Neuron (in vitro differentiated cells): ENCODE data around the gene PRPH.
"Not testable (repeated sequence)": the region's sequence is repeated elsewhere in the genome, so short reads cannot be mapped to it uniquely, and the experiment has no call there.

Experiments used
- H2AFZ ChIP-seq: one replicate; pipeline ENCODE4 v1.6.1; 2013; ENCODE audit warnings: low read depth, mild to moderate bottlenecking, inconsistent platforms, low read length, moderate library complexity
- H3K27me3 ChIP-seq: one replicate; pipeline ENCODE4 v1.6.1; 2013; ENCODE audit warnings: low read length; ENCODE audit not compliant: insufficient read depth
- H3K36me3 ChIP-seq: one replicate; pipeline ENCODE4 v1.6.1; 2013; ENCODE audit warnings: low read length; ENCODE audit not compliant: insufficient read depth
- H3K4me1 ChIP-seq: one replicate; pipeline ENCODE4 v1.6.1; 2013; ENCODE audit warnings: low read length; ENCODE audit not compliant: insufficient read depth
- H3K4me3 ChIP-seq: 2 replicates; pipeline ENCODE4 v1.5.1; 2013; ENCODE audit warnings: mild to moderate bottlenecking, low read length, moderate library complexity
- H3K9me3 ChIP-seq: one replicate; pipeline ENCODE4 v1.6.1; 2013; ENCODE audit warnings: low read length

The PRPH gene

DNA sequence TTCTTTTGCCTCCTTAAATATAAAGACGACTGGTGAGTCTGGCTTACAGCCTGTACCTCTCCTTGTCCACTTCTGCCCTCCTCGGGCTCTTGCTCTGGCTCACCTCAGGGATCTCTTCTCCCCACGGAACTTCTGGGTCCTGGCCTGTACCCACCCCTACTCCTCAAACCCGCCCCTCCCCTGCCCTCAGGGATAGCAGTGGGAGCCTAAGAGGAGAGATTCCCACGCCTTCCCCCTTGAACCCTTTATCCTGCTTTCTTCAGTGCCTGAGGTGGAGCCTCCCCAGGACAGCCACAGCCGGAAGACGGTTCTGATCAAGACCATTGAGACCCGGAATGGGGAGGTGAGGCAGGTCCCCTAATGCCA, 2.7 kb downstream of the PRPH start:
- Histone ChIP-seq H3K27me3 (peaks cover 62% of the 10 kb centered on the region), H3K36me3 (no peaks in the 10 kb centered on the region), H3K4me3 (no peak overlapping the region), H3K4me1 (peaks cover 21% of the 10 kb centered on the region), H3K9me3 (peaks cover 5% of the 10 kb centered on the region), H2AFZ (no peak overlapping the region)

DNA sequence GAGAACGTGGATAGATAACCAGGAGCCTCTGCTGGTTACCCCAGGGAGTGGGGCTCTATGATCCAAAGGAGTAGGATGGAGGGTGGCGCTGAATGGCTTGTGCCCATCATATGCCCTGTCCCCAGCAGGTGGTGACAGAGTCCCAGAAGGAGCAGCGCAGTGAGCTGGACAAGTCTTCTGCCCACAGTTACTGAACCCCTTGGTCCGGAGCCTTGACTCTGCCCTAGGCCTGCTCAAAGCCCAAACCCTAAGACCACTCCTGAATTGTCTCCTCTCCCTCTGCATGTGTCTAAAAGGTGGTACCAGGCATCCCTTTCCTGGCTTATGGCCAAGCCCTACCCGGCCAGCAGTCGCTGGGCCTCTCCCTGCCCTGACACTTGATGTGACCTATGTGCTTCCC, 3.2 kb downstream of the PRPH start:
- Histone ChIP-seq H3K4me3 (no peak overlapping the region), H3K27me3 (peaks cover 60% of the 10 kb centered on the region), H3K36me3 (no peaks in the 10 kb centered on the region), H2AFZ (no peak overlapping the region), H3K4me1 (peaks cover 17% of the 10 kb centered on the region), H3K9me3 (peaks cover 5% of the 10 kb centered on the region)

DNA sequence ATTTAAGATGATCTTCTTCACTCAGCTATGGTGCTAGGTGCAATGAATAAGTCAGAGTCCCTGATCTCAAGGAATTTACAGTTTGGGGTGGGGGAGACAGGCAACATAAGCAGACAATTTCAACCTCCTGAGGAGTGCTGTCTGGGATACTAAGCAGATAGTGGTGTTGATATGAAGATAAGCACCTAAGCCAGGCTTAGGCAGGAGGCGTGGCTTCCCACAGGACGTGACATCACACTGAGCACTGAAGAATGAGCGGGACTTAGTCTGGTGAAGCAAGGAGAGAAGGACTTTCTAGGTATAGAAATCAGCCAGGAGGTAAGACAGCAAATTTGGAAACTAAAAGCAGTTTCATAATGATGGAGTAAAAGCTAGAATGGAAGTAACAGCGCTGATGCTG, 6.8 kb downstream of the PRPH start:
- Histone ChIP-seq H2AFZ (no peak overlapping the region), H3K36me3 (no peaks in the 10 kb centered on the region), H3K27me3 (peaks cover 30% of the 10 kb centered on the region), H3K9me3 (no peaks in the 10 kb centered on the region), H3K4me1 (peaks cover 6% of the 10 kb centered on the region), H3K4me3 (no peak overlapping the region)

DNA sequence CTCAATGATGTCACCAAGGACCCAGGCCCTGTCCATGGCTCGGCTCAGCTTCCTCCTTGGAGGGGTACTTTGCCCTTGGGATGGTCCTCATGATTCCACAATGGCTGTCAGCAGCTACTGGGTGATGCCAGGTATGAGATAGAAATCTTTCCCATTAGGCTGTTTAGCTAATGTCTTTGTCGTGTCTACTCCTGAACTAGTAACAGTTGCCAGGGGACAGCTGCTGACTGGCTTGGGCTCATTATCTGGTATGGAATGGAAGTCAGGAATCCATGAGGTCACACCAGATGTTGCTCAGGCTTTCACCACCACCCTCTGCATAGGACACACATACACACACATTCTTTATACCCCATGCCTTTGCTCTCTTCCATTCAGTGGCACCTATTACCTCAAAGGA, 9.2 kb downstream of the PRPH start:
- Histone ChIP-seq H3K4me3 (no peak overlapping the region), H3K36me3 (no peaks in the 10 kb centered on the region), H2AFZ (no peak overlapping the region), H3K9me3 (no peaks in the 10 kb centered on the region), H3K27me3 (peaks cover 12% of the 10 kb centered on the region), H3K4me1 (no peaks in the 10 kb centered on the region)

DNA sequence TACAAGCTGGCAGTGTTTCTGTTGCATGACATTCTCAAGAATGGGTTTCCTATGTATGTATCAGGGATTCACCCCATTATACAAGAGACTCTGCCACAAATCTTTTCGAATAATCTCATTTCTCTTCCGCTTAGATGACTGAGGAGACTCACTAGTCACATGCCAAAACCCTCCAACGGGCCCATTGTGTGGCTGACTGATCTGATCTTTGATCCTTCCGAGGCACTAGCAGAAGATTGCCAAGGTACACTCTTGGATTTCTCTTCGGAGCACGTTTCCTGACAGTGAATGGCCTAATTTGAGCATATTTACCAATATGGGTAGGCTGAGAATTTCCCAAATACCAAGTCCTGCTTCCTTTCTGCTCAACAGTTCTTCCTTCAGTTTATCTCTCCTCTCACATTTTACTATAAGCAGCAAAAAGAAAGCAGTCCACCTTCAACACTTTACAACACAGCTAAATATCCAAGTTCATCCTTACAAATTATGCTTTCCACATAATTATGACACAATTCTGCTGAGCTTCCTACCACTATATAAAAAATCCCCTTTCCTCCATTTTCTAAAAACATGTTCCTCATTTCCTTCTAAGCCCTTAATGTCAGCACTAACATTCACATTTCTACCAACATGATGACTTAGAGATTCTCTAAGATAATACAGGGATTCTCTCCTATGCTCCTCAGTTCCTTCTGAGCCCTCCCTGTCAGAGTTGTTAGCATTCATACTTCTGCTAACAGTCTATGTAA, 11.0 kb downstream of the PRPH start:
- H2AFZ ChIP-seq = no peak overlapping the region
- H3K36me3 ChIP-seq = no peaks in the 10 kb centered on the region
- no peaks in the 10 kb centered on the region for H3K4me1 ChIP-seq
- peaks cover 12% of the 10 kb centered on the region for H3K27me3 ChIP-seq
- H3K9me3 ChIP-seq = no peaks in the 10 kb centered on the region
- no peak overlapping the region for H3K4me3 ChIP-seq

DNA sequence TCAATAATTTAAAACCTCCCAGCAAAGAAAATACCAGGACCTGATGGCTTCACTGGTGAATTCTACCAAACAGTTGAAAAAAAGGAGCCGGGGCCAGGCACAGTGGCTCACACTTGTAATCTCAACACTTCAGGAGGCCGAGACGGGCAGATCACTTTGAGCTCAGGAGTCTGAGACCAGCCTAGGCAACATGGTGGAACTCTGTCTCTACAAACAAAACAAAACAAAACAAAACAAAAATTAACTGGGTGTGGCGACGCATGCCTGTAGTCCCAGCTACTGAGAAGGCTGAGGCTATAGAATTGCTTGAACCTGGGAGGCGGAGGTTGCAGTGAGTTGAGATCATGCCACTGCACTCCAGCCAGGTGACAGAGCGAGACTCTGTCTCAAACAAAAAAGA, 14.4 kb downstream of the PRPH start:
- Histone ChIP-seq H3K9me3 (no peaks in the 10 kb centered on the region), H3K4me3 (no peak overlapping the region), H3K4me1 (no peaks in the 10 kb centered on the region), H3K36me3 (no peaks in the 10 kb centered on the region), H3K27me3 (peaks cover 11% of the 10 kb centered on the region), H2AFZ (no peak overlapping the region)

DNA sequence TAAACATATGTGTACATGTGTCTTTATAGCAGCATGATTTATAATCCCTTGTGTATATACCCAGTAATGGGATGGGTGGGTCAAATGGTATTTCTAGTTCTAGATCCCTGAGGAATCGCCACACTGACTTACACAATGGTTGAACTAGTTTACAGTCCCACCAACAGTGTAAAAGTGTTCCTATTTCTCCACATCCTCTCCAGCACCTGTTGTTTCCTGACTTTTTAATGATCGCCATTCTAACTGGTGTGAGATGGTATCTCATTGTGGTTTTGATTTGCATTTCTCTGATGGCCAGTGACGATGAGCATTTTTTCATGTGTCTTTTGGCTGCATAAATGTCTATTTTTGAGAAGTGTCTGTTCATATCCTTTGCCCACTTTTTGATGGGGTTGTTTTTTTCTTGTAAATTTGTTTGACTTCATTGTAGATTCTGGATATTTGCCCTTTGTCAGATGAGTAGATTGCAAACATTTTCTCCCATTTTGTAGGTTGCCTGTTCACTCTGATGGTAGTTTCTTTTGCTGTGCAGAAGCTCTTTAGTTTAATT, 15.6 kb downstream of the PRPH start:
- peaks cover 11% of the 10 kb centered on the region for H3K27me3 ChIP-seq
- not testable (repeated sequence) for H3K9me3 ChIP-seq, H3K4me3 ChIP-seq, H3K4me1 ChIP-seq, H2AFZ ChIP-seq, H3K36me3 ChIP-seq

DNA sequence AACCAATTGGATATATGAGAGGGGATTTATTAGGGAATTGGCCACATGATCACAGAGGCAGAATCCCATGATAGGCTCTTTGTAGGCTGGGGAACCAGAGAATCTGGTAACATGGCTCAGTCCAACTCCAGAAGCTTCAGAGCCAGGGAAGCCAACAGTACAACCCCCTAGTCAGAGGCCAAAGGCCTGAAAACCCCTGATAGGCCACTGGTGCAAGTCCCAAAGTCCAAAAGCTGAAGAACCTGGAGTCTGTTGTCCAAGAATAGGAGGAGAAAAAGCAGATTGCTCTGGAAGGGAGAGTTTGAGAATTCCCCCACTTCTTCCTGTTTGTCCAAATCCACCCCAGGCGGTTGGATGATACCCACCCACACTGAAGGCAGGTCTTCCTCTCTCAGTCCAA, 19.9 kb downstream of the PRPH start:
- H2AFZ ChIP-seq = no peak overlapping the region
- no peaks in the 10 kb centered on the region for H3K36me3 ChIP-seq
- H3K4me1 ChIP-seq = no peaks in the 10 kb centered on the region
- H3K4me3 ChIP-seq = no peak overlapping the region
- H3K27me3 ChIP-seq = peaks cover 2% of the 10 kb centered on the region
- H3K9me3 ChIP-seq = no peaks in the 10 kb centered on the region

DNA sequence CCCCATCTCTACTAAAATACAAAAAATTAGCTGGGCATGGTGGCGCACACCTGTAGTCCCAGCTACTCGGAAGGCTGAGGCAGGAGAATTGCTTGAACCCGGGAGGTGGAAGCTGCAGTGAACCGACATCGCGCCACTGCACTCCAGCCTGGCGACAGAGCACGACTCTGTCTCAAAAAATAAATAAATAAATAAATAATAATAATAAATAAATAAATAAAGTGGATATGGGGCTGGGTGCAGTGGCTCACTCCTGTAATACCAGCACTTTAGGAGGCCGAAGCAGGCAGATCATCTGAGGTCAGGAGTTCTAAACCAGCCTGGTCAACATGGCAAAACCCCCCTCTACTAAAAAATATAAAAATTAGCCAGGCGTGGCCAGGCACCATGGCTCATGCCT, 22.2 kb downstream of the PRPH start:
- not testable (repeated sequence) for H3K9me3 ChIP-seq, H3K27me3 ChIP-seq, H3K4me3 ChIP-seq, H2AFZ ChIP-seq, H3K4me1 ChIP-seq, H3K36me3 ChIP-seq

DNA sequence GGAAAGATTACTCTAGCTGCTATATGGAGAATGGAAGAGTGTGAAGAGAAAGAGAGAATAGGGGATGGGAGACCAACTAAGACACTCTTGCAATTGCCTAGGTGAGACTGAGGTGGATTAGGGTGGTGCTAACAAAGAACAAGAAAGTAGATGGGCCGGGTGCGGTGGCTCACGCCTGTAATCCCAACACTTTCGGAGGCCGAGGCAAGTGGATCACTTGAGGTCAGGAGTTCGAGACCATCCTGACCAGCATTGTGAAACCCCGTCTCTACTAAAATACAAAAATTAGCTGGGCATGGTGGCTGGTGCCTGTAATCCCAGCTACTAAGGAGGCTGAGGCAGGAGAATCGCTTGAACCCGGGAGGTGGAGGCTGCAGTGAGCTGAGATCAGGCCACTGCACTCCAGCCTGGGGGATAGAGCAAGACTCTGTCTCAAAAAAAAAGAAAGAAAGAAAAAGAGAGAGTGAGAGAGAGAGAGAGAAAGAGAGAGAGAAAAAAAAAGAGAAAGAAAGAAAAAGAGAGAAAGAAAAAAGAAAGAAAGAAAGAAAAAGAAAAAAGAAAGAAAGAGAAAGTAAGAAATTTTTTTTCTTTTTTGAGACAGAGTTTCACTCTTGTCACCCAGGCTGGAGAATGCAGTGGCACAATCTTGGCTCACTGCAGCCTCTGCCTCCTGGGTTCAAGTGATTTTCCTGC, 25.6 kb downstream of the PRPH start:
- not testable (repeated sequence) for H2AFZ ChIP-seq, H3K27me3 ChIP-seq, H3K36me3 ChIP-seq, H3K4me3 ChIP-seq, H3K9me3 ChIP-seq
- H3K4me1 ChIP-seq = peaks cover 13% of the 10 kb centered on the region

DNA sequence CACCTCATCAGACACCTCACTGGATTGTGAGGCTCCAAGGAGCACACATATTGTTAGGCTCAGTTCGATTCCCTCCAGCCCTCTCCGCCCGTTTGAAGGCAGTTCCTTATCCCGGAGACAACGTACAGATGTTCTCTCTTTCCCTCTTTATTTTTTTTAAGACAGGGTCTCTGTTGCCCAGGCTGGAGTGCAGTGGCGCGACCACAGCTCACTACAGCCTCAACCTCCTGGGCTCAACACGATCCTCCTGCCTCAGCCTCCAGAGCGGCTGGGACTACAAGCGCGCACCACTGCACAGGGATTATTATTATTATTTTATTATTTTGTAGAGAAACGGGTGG, 27.4 kb downstream of the PRPH start:
- Histone ChIP-seq H3K9me3 (no peaks in the 10 kb centered on the region), H3K4me3 (peak overlapping the region; percentile 96), H2AFZ (peak overlapping the region; percentile 95), H3K27me3 (no peaks in the 10 kb centered on the region), H3K4me1 (peaks cover 13% of the 10 kb centered on the region), H3K36me3 (peaks cover 12% of the 10 kb centered on the region)

DNA sequence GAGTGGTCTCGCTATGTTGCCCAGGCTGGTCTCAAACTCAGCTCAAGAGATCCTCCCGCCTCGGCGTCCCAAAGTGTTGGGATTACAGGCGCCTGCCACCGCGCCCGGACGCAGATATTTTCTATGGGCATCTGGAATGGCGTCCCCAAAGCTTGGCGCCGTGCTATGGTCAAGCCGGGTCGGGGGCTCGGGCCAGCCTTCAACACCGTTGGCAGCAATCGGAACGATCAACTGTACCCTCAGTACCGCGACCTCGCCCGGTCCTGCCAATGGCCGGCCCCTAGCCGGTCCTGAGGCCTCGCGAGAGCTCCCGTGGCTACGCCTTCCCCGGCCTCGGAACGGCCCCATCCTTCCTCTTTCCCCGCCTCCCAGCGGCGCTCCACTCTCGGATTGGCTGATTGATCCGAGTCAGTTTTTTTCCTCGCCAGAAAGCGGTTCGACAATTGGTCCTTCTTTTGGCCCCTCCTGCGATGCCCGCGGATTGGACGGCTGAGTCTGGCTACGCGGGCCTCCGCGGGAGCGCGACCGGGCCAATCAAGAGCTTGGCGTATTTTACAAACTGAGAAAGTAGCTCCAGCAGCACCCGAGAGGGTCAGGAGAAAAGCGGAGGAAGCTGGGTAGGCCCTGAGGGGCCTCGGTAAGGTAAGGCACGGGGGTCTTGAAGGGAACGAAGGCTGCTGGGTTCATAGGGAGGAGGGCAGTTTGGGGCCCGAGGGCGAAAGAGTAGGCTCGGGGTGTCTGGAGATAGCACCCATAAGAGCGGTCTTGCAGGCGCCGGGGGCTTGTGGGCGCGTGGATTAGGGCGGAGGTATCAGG, 28.0 kb downstream of the PRPH start, which contains the start of gene TROAP:
Gene TROAP (plus strand): TSS at position 548 of the 816 bp plus-strand sequence. CDS start 354 bp downstream, outside the sequence.
- no peaks in the 10 kb centered on the region for H3K9me3 ChIP-seq
- peaks cover 16% of the 10 kb centered on the region for H3K36me3 ChIP-seq
- H3K4me1 ChIP-seq = peaks cover 13% of the 10 kb centered on the region
- peak within 1 kb of the TSS; percentile 96 for H3K4me3 ChIP-seq
- peak within 1 kb of the TSS; percentile 95 for H2AFZ ChIP-seq
- H3K27me3 ChIP-seq = no peaks in the 10 kb centered on the region

DNA sequence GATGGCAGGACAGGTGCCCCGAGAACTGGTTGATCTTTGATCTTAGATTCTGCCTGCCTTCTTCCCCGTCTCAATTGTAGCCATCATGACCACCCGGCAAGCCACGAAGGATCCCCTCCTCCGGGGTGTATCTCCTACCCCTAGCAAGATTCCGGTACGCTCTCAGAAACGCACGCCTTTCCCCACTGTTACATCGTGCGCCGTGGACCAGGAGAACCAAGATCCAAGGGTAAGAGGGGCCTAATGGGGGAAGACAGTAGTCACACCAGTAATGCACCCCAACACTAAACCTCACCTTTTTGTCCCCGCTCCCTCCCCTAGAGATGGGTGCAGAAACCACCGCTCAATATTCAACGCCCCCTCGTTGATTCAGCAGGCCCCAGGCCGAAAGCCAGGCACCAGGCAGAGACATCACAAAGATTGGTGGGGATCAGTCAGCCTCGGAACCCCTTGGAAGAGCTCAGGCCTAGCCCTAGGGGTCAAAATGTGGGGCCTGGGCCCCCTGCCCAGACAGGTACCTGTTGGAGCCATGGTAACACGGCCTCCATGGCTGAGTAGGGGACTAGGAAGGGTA, 28.7 kb downstream of the PRPH start:
- Histone ChIP-seq H3K9me3 (no peaks in the 10 kb centered on the region), H3K4me3 (peak overlapping the region; percentile 96), H3K27me3 (no peaks in the 10 kb centered on the region), H2AFZ (peak overlapping the region; percentile 95), H3K36me3 (peaks cover 16% of the 10 kb centered on the region), H3K4me1 (peaks cover 13% of the 10 kb centered on the region)
